PC-3 (cell line): ENCODE data around the gene CTNNA2.

ENCODE experiments used
- EZH2 ChIP-seq: fragments of 300-600 bp; sonication (generic); IDR thresholded peaks from one replicate; pipeline ENCODE4 v1.6.1; 2017; ENCODE audit warnings: antibody characterized with exemption, mild to moderate bottlenecking, low read length; ENCODE audit not compliant: unreplicated experiment
- EZH2phosphoT487 ChIP-seq: fragments of 300-600 bp; sonication (generic); IDR thresholded peaks from 2 replicates; pipeline ENCODE4 v1.6.1; 2018; ENCODE audit warnings: mild to moderate bottlenecking, antibody characterized with exemption, low read length, borderline replicate concordance
- TF ChIP-seq, protein P1 (sequence below): fragments of 300-600 bp; sonication (generic); conservative IDR thresholded peaks from 2 replicates; pipeline ENCODE4 v1.5.1; 2017; ENCODE audit warnings: antibody characterized with exemption, low read depth, mild to moderate bottlenecking, low read length

DNA sequence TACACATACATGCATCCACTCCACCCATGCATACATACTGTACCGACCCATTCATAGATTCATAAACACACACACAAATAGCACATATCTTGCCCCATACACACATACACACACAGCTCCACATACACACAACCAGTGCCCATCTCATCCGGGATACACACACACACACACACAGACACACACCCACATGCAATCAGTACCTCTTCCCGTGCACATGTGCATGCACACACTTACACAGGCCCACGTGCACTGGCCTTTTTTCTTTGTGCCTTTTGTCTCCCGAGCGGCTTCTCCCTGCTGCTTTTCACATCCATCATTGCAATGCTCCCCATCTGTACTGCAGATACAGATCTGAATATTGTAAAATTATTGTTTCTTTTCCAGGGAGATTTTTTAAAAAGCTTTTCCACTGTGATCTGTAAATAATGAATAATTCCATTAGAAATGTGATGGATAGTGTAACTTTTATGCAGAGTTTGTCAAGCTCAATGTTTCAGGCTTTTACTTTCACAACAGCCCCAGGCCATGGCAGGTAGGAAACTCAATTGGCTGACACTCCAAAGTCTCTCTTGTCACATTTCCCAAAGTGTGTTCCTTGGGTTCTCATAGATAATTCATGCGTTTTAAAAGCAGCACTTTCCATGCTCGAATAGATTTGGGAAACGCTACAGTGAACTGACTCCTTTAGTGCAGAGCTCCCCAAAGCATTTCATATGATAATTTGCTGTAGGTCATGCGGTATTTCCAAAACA is 393.5 kb downstream of the CTNNA2 start:
- TF ChIP-seq, protein P1, sequence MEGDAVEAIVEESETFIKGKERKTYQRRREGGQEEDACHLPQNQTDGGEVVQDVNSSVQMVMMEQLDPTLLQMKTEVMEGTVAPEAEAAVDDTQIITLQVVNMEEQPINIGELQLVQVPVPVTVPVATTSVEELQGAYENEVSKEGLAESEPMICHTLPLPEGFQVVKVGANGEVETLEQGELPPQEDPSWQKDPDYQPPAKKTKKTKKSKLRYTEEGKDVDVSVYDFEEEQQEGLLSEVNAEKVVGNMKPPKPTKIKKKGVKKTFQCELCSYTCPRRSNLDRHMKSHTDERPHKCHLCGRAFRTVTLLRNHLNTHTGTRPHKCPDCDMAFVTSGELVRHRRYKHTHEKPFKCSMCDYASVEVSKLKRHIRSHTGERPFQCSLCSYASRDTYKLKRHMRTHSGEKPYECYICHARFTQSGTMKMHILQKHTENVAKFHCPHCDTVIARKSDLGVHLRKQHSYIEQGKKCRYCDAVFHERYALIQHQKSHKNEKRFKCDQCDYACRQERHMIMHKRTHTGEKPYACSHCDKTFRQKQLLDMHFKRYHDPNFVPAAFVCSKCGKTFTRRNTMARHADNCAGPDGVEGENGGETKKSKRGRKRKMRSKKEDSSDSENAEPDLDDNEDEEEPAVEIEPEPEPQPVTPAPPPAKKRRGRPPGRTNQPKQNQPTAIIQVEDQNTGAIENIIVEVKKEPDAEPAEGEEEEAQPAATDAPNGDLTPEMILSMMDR: no peak
- TF ChIP-seq EZH2 (no peak), EZH2phosphoT487 (no peak)
